ENCODE results near the gene MYRF. TPM values are rescaled to one million over a fixed set of nuclear protein-coding genes. Genes with fewer than 3 reads are reported as not detected.

Gene MYRF
- total RNA-seq, 2 donors from 2014 or later, result 0.93 to 1.6 TPM

DNA sequence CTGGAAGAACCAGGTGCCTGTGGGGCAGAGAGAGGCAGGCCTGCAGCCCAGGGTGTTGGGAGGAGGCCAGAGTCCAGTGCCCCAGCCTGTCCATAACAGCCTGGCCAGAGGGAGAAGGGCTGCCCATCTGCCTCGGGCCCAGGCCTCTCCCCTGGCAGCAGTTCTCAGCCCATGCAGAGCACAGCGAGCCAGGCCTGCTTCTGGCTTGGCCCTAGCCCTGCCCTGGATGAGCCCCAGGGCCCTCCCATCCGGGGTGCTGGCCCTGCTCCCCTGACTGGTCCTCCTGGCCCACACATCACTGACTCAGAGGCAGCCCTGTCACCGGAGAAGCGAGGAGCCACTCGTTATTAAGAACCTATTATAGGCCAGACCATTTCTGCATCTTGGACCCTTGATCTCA is 19.7 kb upstream of the MYRF start:
- Mint-ChIP-seq H3K27ac (no peak overlapping the region), H3K9me3 (no peaks in the 10 kb centered on the region), H3K36me3 (no peaks in the 10 kb centered on the region)
- no peak for ATAC-seq
- no peak for DNase-seq (ENCODE audit: low spot score in 2 of 2)

DNA sequence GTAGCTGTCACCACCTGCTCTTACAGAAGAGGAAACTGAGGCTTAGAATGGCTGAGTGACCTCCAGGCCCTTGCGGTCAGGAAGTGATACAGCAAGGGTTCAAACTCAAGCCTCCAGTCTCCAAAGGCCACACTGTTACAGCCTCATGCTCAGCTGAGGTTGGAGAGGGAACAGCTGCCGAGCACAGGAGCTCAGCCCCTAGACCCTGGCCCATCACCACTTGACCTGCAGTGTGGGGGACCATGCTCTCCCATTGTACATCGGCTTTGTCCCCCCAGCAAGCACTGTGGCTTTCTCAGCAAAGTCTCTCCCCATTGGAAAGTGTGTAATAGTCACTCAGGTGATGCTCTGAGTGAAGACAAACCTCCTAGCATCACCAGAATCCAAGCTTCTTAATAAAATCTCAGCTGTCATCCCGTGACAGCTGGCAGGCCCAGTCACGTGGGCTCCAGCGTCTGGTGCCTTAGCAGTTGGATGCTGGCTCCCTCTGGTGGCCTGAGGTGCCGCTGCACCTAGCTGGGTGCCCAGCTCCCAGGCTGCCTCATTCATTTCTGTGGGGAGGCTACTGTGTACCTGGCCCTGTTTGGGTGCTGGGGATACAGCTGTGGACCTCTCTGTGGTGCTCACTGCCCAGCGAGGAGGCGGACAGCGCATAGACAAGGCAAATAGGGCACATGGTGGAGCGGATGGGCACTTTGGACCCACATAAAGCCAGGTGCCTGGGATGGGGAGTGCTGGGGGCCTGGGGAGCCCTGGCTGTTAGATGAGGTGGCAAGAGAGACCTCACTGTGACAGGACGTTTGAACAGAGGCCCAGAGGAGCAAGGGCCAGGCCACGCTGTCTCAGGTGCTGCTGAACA is 19.1 kb upstream of the MYRF start:
- no peaks in the 10 kb centered on the region for H3K36me3 Mint-ChIP-seq
- DNase-seq (ENCODE audit: low spot score in 2 of 2) (peak; percentile 74 to 83), ATAC-seq (peak; percentile 94)
- no peaks in the 10 kb centered on the region for H3K9me3 Mint-ChIP-seq
- peak overlapping the region in 1 of 2 donors; percentile 90 for H3K27ac Mint-ChIP-seq

DNA sequence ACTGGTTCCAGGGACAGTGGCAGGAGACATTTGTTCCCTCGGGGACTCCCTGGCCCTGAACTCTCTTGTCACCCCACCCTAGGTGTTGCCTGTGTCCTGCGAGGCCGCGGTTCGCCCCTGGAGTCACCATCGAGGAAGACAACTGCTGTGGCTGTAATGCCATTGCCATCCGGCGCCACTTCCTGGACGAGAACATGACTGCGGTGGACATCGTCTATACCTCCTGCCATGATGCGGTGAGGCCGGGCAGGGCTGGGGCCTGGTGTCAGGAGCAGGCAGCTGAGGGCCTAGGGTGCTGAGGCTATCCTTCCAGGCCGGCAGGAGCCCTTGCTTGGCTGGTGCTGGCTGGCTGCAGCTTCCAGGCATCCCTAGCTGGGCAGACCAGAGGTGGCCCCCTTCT is 17.7 kb upstream of the MYRF start:
- Mint-ChIP-seq H3K27ac (no peak overlapping the region), H3K36me3 (no peaks in the 10 kb centered on the region), H3K9me3 (no peaks in the 10 kb centered on the region)
- ATAC-seq, result no peak
- DNase-seq (ENCODE audit: low spot score in 2 of 2), result no peak

DNA sequence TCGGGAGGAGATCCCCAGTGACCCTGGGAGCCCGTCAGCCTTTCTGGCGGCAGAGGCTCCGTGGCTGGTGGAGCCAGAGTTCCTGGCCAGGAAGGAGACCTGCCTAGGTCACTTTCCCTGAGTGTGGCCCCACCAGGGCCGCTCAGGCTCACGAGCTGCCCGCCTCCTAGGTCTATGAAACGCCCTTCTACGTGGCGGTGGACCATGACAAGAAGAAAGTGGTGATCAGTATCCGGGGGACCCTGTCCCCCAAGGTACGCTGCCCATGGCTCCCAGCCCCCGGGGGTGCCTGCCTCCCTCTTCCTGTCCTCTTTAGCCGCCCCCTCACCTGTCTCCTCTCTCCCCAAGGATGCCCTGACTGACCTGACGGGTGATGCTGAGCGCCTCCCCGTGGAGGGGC is 17.0 kb upstream of the MYRF start:
- no peak for DNase-seq (ENCODE audit: low spot score in 2 of 2)
- no peaks in the 10 kb centered on the region for H3K36me3 Mint-ChIP-seq
- ATAC-seq, result no peak
- no peaks in the 10 kb centered on the region for H3K9me3 Mint-ChIP-seq
- H3K27ac Mint-ChIP-seq, result no peak overlapping the region

DNA sequence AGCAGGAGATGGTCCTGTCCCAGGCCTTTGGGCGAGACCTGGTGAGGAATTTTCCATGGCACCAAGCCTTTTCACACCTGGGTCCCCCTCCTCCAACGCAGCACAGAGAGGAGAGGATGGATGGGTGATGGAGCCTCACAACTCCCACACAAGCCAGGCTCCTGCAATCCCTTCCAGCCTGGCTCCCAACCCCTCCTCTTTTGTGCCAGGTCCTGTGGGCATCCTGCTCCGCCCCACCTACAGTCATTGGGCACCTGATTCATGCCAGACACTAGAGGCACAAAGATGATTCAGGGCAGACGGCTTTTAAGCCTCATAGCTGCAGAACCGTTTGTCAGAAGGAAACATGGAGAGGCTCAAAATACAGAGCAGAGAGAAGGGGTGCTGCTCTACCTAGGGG is 16.1 kb upstream of the MYRF start:
- Mint-ChIP-seq H3K9me3 (no peaks in the 10 kb centered on the region), H3K36me3 (no peaks in the 10 kb centered on the region), H3K27ac (no peak overlapping the region)
- DNase-seq (ENCODE audit: low spot score in 2 of 2), result no peak
- no peak for ATAC-seq

DNA sequence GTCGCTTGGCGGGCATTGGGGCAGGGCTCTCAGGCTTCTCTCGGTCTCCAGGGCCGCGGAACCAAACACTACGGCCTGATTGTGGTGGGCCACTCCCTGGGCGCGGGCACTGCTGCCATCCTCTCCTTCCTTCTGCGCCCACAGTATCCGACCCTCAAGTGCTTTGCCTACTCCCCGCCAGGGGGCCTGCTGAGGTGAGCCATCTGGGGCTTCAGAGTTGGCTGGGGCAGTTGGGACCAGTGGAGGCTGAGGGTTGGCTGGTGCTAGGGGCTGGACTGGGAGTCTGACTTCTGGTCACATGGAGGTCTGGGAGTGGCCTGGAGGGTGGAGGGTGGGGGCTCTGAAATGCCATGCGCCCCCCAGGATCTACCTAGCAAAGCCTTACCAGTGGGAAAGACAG is 15.3 kb upstream of the MYRF start:
- Mint-ChIP-seq H3K27ac (no peak overlapping the region), H3K36me3 (no peaks in the 10 kb centered on the region), H3K9me3 (no peaks in the 10 kb centered on the region)
- ATAC-seq, result no peak
- DNase-seq (ENCODE audit: low spot score in 2 of 2), result no peak

DNA sequence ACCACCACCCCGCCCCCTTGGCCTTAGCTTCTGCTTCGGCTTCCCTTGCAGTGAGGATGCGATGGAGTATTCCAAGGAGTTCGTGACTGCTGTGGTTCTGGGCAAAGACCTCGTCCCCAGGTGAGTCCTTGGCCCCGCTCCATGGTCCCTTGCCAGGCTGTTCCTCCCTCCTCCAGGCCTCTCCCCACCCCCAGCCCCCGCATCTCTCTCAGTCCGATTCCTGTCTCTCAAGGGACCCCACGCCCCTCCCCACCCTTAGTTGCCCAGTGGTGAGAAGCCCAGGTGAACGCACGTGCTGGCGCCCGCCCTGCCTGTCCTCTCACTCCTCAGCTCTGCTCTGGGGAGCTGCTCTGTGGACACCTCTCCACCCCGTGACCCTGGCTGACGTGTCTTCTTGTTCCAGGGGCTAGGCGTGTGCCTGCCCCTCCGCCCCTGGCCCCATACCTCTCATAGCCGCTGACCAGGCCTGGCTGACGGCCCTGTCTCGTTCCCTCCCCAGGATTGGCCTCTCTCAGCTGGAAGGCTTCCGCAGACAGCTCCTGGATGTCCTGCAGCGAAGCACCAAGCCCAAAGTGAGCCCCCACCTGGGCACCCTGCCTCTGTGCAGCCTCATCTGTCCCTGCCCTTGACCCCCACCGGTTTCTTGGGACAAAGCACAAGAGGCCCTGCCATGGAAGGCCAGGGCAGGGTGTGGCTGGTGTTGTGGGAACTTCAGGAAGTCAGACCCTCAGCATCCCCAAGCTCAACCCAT is 14.6 kb upstream of the MYRF start:
- H3K36me3 Mint-ChIP-seq, result no peaks in the 10 kb centered on the region
- H3K27ac Mint-ChIP-seq, result peak overlapping the region in 1 of 2 donors; percentile 14
- DNase-seq (ENCODE audit: low spot score in 2 of 2) (no peak), ATAC-seq (no peak)
- H3K9me3 Mint-ChIP-seq, result no peaks in the 10 kb centered on the region

DNA sequence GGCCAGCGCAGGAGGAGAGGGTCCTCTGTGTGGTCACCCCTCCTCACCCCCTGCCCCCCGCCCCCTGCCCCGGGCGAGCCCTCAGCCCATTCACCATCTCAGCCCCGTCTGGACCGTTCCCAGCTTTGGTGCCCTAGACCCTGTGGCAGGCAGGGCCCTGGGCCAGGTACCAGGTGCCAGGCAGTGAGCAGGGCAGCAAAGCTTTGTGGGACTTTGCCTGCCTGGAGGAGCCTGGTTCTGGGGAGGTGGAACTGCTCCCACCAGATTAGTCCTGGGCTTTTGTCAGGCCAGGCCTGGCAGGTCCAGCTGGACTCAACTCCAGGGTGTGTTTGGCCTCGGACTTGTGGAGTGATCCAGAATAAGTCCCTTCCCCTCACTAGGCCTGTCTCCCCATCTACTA is 13.7 kb upstream of the MYRF start:
- no peaks in the 10 kb centered on the region for H3K9me3 Mint-ChIP-seq
- H3K36me3 Mint-ChIP-seq, result no peaks in the 10 kb centered on the region
- no peak overlapping the region for H3K27ac Mint-ChIP-seq
- ATAC-seq, result no peak
- no peak for DNase-seq (ENCODE audit: low spot score in 2 of 2)

DNA sequence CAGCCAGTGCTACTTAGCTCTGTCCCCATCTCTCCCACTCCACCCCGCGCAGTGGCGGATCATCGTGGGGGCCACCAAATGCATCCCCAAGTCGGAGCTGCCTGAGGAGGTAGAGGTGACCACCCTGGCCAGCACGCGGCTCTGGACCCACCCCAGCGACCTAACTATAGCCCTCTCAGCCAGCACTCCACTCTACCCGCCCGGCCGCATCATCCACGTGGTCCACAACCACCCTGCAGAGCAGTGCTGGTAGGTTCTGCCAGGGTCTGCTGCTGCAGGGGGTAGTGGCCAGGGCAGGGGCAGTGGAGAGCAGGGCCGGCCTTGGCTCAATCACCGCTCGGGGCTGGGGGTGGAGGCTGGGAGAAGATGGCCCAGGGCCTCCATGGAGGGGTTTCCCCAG is 13.0 kb upstream of the MYRF start:
- DNase-seq (ENCODE audit: low spot score in 2 of 2), result no peak
- Mint-ChIP-seq H3K36me3 (no peaks in the 10 kb centered on the region), H3K9me3 (no peaks in the 10 kb centered on the region), H3K27ac (no peak overlapping the region)
- no peak for ATAC-seq

DNA sequence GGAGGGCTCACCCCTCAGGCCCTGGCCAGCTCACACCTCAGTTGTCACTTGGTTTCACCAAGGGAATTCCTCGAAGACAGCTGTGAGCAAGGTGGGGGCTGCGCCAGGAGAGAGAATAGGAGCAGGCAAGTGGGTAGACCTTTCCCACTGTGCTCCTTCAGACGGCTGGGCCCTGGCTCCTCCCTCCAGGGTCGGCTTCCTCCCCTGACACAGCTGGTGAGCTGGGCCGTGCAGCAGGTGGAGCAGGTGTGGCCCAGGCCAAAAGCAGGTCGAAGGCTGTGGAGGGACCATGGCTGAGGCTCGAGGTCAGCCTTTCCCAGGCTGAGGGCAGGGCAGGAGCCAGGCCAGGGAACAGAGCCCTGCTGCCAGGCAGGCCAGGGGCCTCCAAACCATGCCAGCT is 12.5 kb upstream of the MYRF start:
- ATAC-seq, result no peak
- Mint-ChIP-seq H3K27ac (no peak overlapping the region), H3K36me3 (no peaks in the 10 kb centered on the region), H3K9me3 (no peaks in the 10 kb centered on the region)
- DNase-seq (ENCODE audit: low spot score in 2 of 2), result no peak

DNA sequence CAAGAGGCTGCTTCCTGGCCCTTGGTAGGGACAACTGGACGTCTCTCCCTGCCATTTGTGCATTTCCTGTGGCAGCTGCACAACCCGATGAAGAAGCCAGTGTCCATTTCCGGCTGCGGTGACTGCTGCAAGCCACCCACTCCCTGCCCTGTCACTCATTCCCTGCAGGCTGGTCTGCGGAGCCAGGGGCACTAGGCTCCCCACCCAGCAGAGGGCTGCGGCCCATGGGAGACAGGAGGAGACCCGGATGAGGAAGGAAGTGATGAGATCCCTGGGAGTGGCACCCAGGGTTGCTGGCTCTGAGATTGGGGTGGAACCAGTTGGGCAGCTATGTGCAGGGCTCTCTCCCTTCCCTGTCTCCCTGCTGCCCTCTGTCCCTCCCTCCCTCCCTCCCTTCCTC is 10.0 kb upstream of the MYRF start:
- ATAC-seq (no peak), DNase-seq (ENCODE audit: low spot score in 2 of 2) (no peak)
- H3K36me3 Mint-ChIP-seq, result no peaks in the 10 kb centered on the region
- H3K27ac Mint-ChIP-seq, result no peak overlapping the region
- H3K9me3 Mint-ChIP-seq, result no peaks in the 10 kb centered on the region

DNA sequence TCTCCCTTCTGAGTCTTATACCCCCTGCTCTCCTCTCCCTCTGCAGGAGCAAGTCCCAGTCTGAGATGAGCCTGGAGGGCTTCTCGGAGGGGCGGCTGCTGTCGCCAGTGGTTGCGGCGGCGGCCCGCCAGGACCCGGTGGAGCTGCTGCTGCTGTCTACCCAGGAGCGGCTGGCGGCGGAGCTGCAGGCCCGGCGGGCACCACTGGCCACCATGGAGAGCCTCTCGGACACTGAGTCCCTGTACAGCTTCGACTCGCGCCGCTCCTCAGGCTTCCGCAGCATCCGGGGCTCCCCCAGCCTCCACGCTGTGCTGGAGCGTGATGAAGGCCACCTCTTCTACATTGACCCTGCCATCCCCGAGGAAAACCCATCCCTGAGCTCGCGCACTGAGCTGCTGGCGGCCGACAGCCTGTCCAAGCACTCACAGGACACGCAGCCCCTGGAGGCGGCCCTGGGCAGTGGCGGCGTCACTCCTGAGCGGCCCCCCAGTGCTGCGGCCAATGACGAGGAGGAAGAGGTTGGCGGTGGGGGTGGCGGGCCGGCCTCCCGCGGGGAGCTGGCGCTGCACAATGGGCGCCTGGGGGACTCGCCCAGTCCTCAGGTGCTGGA is 8.8 kb upstream of the MYRF start:
- no peaks in the 10 kb centered on the region for H3K36me3 Mint-ChIP-seq
- no peaks in the 10 kb centered on the region for H3K9me3 Mint-ChIP-seq
- no peak for ATAC-seq
- DNase-seq (ENCODE audit: low spot score in 2 of 2), result no peak
- no peak overlapping the region for H3K27ac Mint-ChIP-seq

DNA sequence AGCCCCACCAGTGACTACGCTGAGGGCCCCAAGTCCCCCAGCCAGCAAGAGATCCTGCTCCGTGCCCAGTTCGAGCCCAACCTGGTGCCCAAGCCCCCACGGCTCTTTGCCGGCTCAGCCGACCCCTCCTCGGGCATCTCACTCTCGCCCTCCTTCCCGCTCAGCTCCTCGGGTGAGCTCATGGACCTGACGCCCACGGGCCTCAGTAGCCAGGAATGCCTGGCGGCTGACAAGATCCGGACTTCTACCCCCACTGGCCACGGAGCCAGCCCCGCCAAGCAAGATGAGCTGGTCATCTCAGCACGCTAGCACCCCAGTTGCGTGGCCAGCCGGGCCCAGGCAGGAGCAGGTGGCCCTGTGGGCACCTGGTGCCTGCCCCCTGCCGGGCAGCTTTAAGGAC is 8.3 kb upstream of the MYRF start:
- Mint-ChIP-seq H3K36me3 (no peaks in the 10 kb centered on the region), H3K27ac (no peak overlapping the region), H3K9me3 (no peaks in the 10 kb centered on the region)
- DNase-seq (ENCODE audit: low spot score in 2 of 2) (no peak), ATAC-seq (no peak)

DNA sequence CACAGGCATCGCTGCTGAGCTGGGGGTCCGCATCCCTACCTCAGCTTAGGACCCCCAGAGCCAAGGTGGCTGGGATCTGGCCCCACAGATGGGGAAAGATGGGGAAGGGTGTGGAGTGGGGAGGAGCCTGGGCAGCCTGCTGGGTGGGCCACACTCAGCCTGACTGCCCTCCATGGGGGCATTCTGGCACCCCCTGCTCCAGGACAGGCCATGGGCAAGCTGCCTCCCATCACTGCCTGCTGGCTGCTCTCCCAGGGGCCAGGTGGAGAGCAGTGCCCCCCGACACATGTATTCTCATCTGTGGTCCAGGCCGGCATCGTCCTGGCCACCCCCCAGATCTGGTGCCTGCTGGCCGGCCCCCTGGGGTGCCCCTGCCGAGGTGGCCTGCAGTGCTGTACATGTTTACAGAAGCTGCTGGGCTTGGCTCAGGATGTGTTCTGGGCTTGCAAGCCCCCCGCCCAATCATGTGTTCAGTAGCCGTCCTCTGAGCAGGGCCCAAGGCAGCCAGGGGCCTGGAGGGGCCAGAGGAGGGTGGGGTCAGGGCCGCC is 7.8 kb upstream of the MYRF start:
- Mint-ChIP-seq H3K9me3 (no peaks in the 10 kb centered on the region), H3K36me3 (no peaks in the 10 kb centered on the region), H3K27ac (no peak overlapping the region)
- no peak for ATAC-seq
- no peak for DNase-seq (ENCODE audit: low spot score in 2 of 2)

DNA sequence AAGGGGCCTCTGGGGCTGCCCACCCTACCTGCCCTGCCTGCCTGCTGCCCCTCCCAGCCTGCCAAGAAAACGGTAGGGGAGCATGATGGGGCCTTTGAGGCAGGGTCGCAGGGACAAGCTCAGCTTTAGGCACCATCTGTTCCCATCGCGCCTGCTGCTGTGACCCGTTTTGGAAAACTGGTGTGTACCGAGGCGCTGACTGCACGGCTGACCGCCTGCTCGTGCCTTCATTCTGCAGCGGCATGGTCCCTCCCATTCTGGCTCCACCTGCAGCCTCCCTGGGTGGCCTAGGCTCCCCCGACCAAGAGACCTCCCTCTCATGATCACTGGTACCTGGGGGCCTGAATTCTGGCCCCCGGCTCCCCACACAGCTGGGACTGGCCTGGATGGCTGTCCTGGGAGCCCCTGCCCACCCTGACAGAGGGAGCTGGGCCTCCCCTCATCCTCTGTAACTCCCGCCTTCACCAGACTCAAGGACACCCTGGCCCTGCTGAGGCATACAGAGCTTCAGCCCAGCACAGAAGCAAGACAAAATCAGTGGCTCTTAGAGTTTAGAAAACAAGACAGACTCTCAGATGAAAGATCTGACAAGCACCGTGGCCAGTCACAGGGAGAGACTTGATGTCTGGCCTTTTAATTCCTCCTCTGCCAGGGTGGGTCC is 6.5 kb upstream of the MYRF start:
- DNase-seq (ENCODE audit: low spot score in 2 of 2), result no peak
- Mint-ChIP-seq H3K27ac (no peak overlapping the region), H3K36me3 (no peaks in the 10 kb centered on the region), H3K9me3 (no peaks in the 10 kb centered on the region)
- ATAC-seq, result no peak

DNA sequence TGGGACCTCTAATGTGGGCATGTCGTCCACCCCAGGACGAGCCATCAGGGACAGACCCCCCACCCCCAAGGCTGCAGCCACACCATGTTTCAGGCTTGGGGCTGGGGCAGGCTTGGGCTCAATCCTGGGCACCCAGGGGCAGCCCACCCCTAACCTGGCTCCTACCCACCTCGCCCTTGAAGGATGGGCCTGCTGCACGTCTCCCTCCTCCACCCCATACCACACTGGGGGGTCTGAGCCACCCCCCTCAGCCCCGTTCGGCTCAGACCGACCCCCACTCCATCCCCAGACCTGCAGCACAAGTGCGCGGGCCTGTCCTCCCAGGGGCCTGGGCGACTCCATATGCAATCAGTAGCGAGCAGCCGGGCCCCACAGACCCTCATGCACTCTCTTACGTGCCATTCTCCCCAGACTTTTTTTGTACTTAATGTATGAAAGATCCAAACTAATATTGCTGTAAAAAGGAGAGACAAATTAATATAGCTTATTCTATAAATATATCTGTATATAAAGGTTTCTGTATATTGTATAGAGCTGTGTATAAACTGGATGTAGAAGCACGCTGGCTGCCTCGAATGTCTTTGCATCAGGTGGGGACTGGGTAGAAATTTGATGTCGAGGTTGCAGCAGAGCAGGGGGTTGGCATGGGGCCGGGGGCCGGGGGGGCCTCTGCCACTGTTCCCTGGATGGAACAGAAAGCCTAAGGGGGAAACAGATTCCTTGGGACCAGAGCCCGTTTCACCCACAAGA is 5.8 kb upstream of the MYRF start:
- ATAC-seq (no peak), DNase-seq (ENCODE audit: low spot score in 2 of 2) (no peak)
- Mint-ChIP-seq H3K27ac (no peak overlapping the region), H3K36me3 (no peaks in the 10 kb centered on the region), H3K9me3 (no peaks in the 10 kb centered on the region)
